Measurements from ENCODE around the gene AKR7A2.

Gene AKR7A2

GRCh38 chr1:19325958-19326747, 14.2 kb upstream of the AKR7A2 start:
- no peak overlapping the region for H3K27ac ChIP-seq (ENCODE audit: low read depth, low read length, severe bottlenecking)
- WGBS, 2 experiments (ENCODE audit: insufficient coverage in 2 of 2), result 92 to 95% methylated on average over 17 to 31 of the region's 32 CpGs
- H3K4me1 ChIP-seq (ENCODE audit: control insufficient read depth, insufficient read depth, low read length, poor library complexity, severe bottlenecking), result no peaks in the 10 kb centered on the region
- H3K9me3 ChIP-seq (ENCODE audit: control insufficient read depth, low read length), result no peaks in the 10 kb centered on the region
- H3K4me3 ChIP-seq (ENCODE audit: extremely low read depth, insufficient read depth, low read length, poor library complexity, severe bottlenecking), result no peak overlapping the region
- peaks cover 33% of the 10 kb centered on the region for H3K36me3 ChIP-seq (ENCODE audit: control insufficient read depth, insufficient read depth, low read length)

GRCh38 chr1:19325368-19325957, 13.5 kb upstream of the AKR7A2 start:
- Histone ChIP-seq H3K36me3 (ENCODE audit: control insufficient read depth, insufficient read depth, low read length) (peaks cover 39% of the 10 kb centered on the region), H3K9me3 (ENCODE audit: control insufficient read depth, low read length) (no peaks in the 10 kb centered on the region), H3K4me1 (ENCODE audit: control insufficient read depth, insufficient read depth, low read length, poor library complexity, severe bottlenecking) (no peaks in the 10 kb centered on the region), H3K4me3 (ENCODE audit: extremely low read depth, insufficient read depth, low read length, poor library complexity, severe bottlenecking) (no peak overlapping the region), H3K27ac (ENCODE audit: low read depth, low read length, severe bottlenecking) (no peak overlapping the region)
- WGBS, 2 experiments (ENCODE audit: insufficient coverage in 2 of 2), result 94 to 95% methylated on average over 11 to 19 of the region's 19 CpGs

GRCh38 chr1:19324665-19324990, 12.7 kb upstream of the AKR7A2 start:
- WGBS, 2 experiments (ENCODE audit: insufficient coverage in 2 of 2), result 94 to 95% methylated on average over 9 of the region's 9 CpGs
- Histone ChIP-seq H3K4me1 (ENCODE audit: control insufficient read depth, insufficient read depth, low read length, poor library complexity, severe bottlenecking) (no peaks in the 10 kb centered on the region), H3K9me3 (ENCODE audit: control insufficient read depth, low read length) (no peaks in the 10 kb centered on the region), H3K36me3 (ENCODE audit: control insufficient read depth, insufficient read depth, low read length) (peaks cover 39% of the 10 kb centered on the region), H3K4me3 (ENCODE audit: extremely low read depth, insufficient read depth, low read length, poor library complexity, severe bottlenecking) (no peak overlapping the region), H3K27ac (ENCODE audit: low read depth, low read length, severe bottlenecking) (no peak overlapping the region)

- H3K4me3 ChIP-seq (ENCODE audit: extremely low read depth, insufficient read depth, low read length, poor library complexity, severe bottlenecking), result no peak overlapping the region
- H3K27ac ChIP-seq (ENCODE audit: low read depth, low read length, severe bottlenecking), result no peak overlapping the region
- H3K36me3 ChIP-seq (ENCODE audit: control insufficient read depth, insufficient read depth, low read length), result peaks cover 44% of the 10 kb centered on the region
- no peaks in the 10 kb centered on the region for H3K4me1 ChIP-seq (ENCODE audit: control insufficient read depth, insufficient read depth, low read length, poor library complexity, severe bottlenecking)
- H3K9me3 ChIP-seq (ENCODE audit: control insufficient read depth, low read length), result no peaks in the 10 kb centered on the region
- WGBS, 2 experiments (ENCODE audit: insufficient coverage in 2 of 2), result 90 to 91% methylated on average over 13 to 22 of the region's 23 CpGs
Measured at GRCh38 chr1:19323987-19324664, 12.2 kb upstream of the AKR7A2 start.

GRCh38 chr1:19322481-19322880, 10.5 kb upstream of the AKR7A2 start:
- 84 to 90% methylated on average over 9 to 10 of the region's 10 CpGs for WGBS, 2 experiments (ENCODE audit: insufficient coverage in 2 of 2)
- H3K36me3 ChIP-seq (ENCODE audit: control insufficient read depth, insufficient read depth, low read length), result peaks cover 60% of the 10 kb centered on the region
- H3K27ac ChIP-seq (ENCODE audit: low read depth, low read length, severe bottlenecking), result no peak overlapping the region
- no peaks in the 10 kb centered on the region for H3K4me1 ChIP-seq (ENCODE audit: control insufficient read depth, insufficient read depth, low read length, poor library complexity, severe bottlenecking)
- no peaks in the 10 kb centered on the region for H3K9me3 ChIP-seq (ENCODE audit: control insufficient read depth, low read length)
- H3K4me3 ChIP-seq (ENCODE audit: extremely low read depth, insufficient read depth, low read length, poor library complexity, severe bottlenecking), result no peak overlapping the region

- H3K9me3 ChIP-seq (ENCODE audit: control insufficient read depth, low read length), result no peaks in the 10 kb centered on the region
- no peak overlapping the region for H3K4me3 ChIP-seq (ENCODE audit: extremely low read depth, insufficient read depth, low read length, poor library complexity, severe bottlenecking)
- H3K36me3 ChIP-seq (ENCODE audit: control insufficient read depth, insufficient read depth, low read length), result peaks cover 57% of the 10 kb centered on the region
- H3K27ac ChIP-seq (ENCODE audit: low read depth, low read length, severe bottlenecking), result no peak overlapping the region
- 93 to 95% methylated on average over 2 to 3 of the region's 3 CpGs for WGBS, 2 experiments (ENCODE audit: insufficient coverage in 2 of 2)
- peaks cover under 1% of the 10 kb centered on the region for H3K4me1 ChIP-seq (ENCODE audit: control insufficient read depth, insufficient read depth, low read length, poor library complexity, severe bottlenecking)
Measured at GRCh38 chr1:19321071-19321470, 9.1 kb upstream of the AKR7A2 start.

- no peaks in the 10 kb centered on the region for H3K9me3 ChIP-seq (ENCODE audit: control insufficient read depth, low read length)
- no peak overlapping the region for H3K4me3 ChIP-seq (ENCODE audit: extremely low read depth, insufficient read depth, low read length, poor library complexity, severe bottlenecking)
- H3K27ac ChIP-seq (ENCODE audit: low read depth, low read length, severe bottlenecking), result no peak overlapping the region
- 95 to 96% methylated on average over 2 of the region's 3 CpGs for WGBS, 2 experiments (ENCODE audit: insufficient coverage in 2 of 2)
- H3K4me1 ChIP-seq (ENCODE audit: control insufficient read depth, insufficient read depth, low read length, poor library complexity, severe bottlenecking), result peaks cover 9% of the 10 kb centered on the region
- H3K36me3 ChIP-seq (ENCODE audit: control insufficient read depth, insufficient read depth, low read length), result peaks cover 45% of the 10 kb centered on the region
Measured at GRCh38 chr1:19319196-19319595, 7.3 kb upstream of the AKR7A2 start.

- Histone ChIP-seq H3K4me3 (ENCODE audit: extremely low read depth, insufficient read depth, low read length, poor library complexity, severe bottlenecking) (no peak overlapping the region), H3K9me3 (ENCODE audit: control insufficient read depth, low read length) (no peaks in the 10 kb centered on the region), H3K4me1 (ENCODE audit: control insufficient read depth, insufficient read depth, low read length, poor library complexity, severe bottlenecking) (peaks cover 16% of the 10 kb centered on the region), H3K36me3 (ENCODE audit: control insufficient read depth, insufficient read depth, low read length) (peaks cover 47% of the 10 kb centered on the region), H3K27ac (ENCODE audit: low read depth, low read length, severe bottlenecking) (no peak overlapping the region)
- 87 to 92% methylated on average over 9 to 12 of the region's 13 CpGs for WGBS, 2 experiments (ENCODE audit: insufficient coverage in 2 of 2)
Measured at GRCh38 chr1:19317126-19317910, 5.4 kb upstream of the AKR7A2 start.

- Histone ChIP-seq H3K9me3 (ENCODE audit: control insufficient read depth, low read length) (no peaks in the 10 kb centered on the region), H3K36me3 (ENCODE audit: control insufficient read depth, insufficient read depth, low read length) (peaks cover 39% of the 10 kb centered on the region), H3K4me1 (ENCODE audit: control insufficient read depth, insufficient read depth, low read length, poor library complexity, severe bottlenecking) (peaks cover 20% of the 10 kb centered on the region), H3K27ac (ENCODE audit: low read depth, low read length, severe bottlenecking) (peak overlapping the region; percentile 29), H3K4me3 (ENCODE audit: extremely low read depth, insufficient read depth, low read length, poor library complexity, severe bottlenecking) (no peak overlapping the region)
- WGBS, 2 experiments (ENCODE audit: insufficient coverage in 2 of 2), result 80% methylated on average over 10 to 13 of the region's 17 CpGs
Measured at GRCh38 chr1:19315378-19316198, 3.6 kb upstream of the AKR7A2 start.
